Gastroesophageal sphincter (tissue), 3 donors: ENCODE measurements around the gene USPL1.

ENCODE experiments used
- EP300 ChIP-seq: sonication (generic); formaldehyde crosslinking; IDR thresholded peaks from one replicate; pipeline ENCODE4 v1.6.1; 2017; ENCODE audit warnings: antibody characterized with exemption, mild to moderate bottlenecking
- POLR2AphosphoS5 ChIP-seq: sonication (generic); formaldehyde crosslinking; IDR thresholded peaks from one replicate; pipeline ENCODE4 v1.6.1; 2017; ENCODE audit warnings: antibody characterized with exemption
- TF ChIP-seq, protein P1 (sequence below), 4 experiments: fragments of 200-600 bp in 2 of 4; fragments of 450-650 bp in 2 of 4; sonication (generic) in 1 of 4; IDR thresholded peaks; one replicate each; pipeline ENCODE4 v1.5.1; 2017 to 2019; ENCODE audit warnings: antibody characterized with exemption in 4 of 4, mild to moderate bottlenecking in 2 of 4, moderate library complexity in 2 of 4

DNA sequence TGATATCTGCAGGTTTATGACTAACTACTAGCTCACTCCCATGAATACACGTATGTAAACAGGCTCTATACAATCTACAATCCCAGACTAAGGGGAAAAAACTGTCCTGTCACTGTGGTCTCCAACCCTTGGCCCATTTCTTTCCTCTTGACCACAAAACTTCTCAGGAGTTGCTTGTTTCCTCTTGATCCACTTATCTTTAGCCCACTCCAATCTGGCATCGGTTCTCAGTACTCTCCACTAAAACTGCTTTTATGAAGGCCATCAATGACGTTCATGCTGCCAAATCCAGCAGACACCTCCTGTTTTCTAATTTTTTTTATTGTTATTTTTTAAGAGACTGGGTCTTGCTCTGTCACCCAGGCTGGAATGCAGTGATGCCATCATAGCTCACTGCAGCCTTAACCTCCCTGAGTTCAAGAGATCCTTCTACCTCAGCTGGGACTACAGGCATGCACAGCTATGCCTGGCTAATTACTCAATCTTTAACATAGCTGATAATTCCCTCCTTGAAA lies 31.9 kb upstream of the USPL1 start:
- TF ChIP-seq EP300 (no peak), POLR2AphosphoS5 (no peak)
- TF ChIP-seq, protein P1, sequence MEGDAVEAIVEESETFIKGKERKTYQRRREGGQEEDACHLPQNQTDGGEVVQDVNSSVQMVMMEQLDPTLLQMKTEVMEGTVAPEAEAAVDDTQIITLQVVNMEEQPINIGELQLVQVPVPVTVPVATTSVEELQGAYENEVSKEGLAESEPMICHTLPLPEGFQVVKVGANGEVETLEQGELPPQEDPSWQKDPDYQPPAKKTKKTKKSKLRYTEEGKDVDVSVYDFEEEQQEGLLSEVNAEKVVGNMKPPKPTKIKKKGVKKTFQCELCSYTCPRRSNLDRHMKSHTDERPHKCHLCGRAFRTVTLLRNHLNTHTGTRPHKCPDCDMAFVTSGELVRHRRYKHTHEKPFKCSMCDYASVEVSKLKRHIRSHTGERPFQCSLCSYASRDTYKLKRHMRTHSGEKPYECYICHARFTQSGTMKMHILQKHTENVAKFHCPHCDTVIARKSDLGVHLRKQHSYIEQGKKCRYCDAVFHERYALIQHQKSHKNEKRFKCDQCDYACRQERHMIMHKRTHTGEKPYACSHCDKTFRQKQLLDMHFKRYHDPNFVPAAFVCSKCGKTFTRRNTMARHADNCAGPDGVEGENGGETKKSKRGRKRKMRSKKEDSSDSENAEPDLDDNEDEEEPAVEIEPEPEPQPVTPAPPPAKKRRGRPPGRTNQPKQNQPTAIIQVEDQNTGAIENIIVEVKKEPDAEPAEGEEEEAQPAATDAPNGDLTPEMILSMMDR (IDR thresholded peaks at IDR 0.05) = no peak
